Mucosa of descending colon (tissue), 3 donors: ENCODE results near the gene SLC16A11. TPM values are rescaled to one million over a fixed set of nuclear protein-coding genes. Genes with fewer than 3 reads are reported as not detected.
"Not testable (repeated sequence)": the region's sequence is repeated elsewhere in the genome, so short reads cannot be mapped to it uniquely, and the experiment has no call there.

Experiments used
- ATAC-seq: fragments of 200-7000 bp; cut with Tn5 transposase; one replicate; pipeline ENCODE4 v1.9.1; 2020; ENCODE audit warnings: mild to moderate bottlenecking, moderate library complexity
- DNase-seq, 3 donors: peaks; one replicate each; pipeline ENCODE4 v3.0.0-alpha.2; 2020
- H3K36me3 ChIP-seq: fragments of 200-600 bp; one replicate; pipeline ENCODE4 v1.8.0; 2021; ENCODE audit warnings: low read depth, mild to moderate bottlenecking
- H3K4me1 ChIP-seq: fragments of 200-600 bp; one replicate; pipeline ENCODE4 v1.8.0; 2021; ENCODE audit warnings: low read depth, mild to moderate bottlenecking
- H3K4me3 ChIP-seq: fragments of 200-600 bp; one replicate; pipeline ENCODE4 v1.8.0; 2021; ENCODE audit warnings: mild to moderate bottlenecking
- H3K9me3 ChIP-seq: fragments of 200-600 bp; one replicate; pipeline ENCODE4 v1.8.0; 2021; ENCODE audit warnings: mild to moderate bottlenecking
- CTCF ChIP-seq: fragments of 200-600 bp; IDR thresholded peaks from one replicate; pipeline ENCODE4 v1.8.0; 2022; ENCODE audit warnings: antibody characterized with exemption, mild to moderate bottlenecking
- intact Hi-C, 2 donors: fragments of 100-400 bp; cut with DNase I in 1 of 2; cut with micrococcal nuclease in 1 of 2; formaldehyde crosslinking; loops; one replicate each; pipeline versions ENCODE4 v1.11.0 to v1.11.1; 2022; cut with DNase I, micrococcal nuclease
- total RNA-seq, 3 donors: library from RNA; stranded (reverse); fragmentation: NEBNext Ultra II Directional in 2 of 3; extraction: Animal tissue kit (Norgen Biotek cat#: 25700) in 2 of 3; gene quantifications; one replicate each; pipeline versions ENCODE4 v1.2.1 to v1.2.4, GENCODE V29; 2021 to 2023
- donor health status: DM: no; HTN: no; CAD: no; lungs with moderate emphysema.
- donor health status: DM: no; HTN: no; CAD: no.
- donor health status: DM: no; HTN: yes; CAD: no.

SLC16A11 gene
- total RNA-seq, 3 donors from 2014 or later, result 0.55 to 1.7 (median 1.3) TPM

GRCh38 chr17:7047566-7047965, 3.7 kb upstream of the SLC16A11 start:
- DNase-seq, result no peak

GRCh38 chr17:7046725-7047397, 3.0 kb upstream of the SLC16A11 start:
- DNase-seq, result peak; percentile 56 to 77 (median 74)
- peaks cover 37% of the 10 kb centered on the region for H3K4me1 ChIP-seq
- H3K36me3 ChIP-seq, intact Hi-C loops, H3K9me3 ChIP-seq, H3K4me3 ChIP-seq: not testable (repeated sequence)
- peak; percentile 22 for ATAC-seq

More at GRCh38 chr17:7047566-7047965, 3.7 kb upstream of the SLC16A11 start:
- intact Hi-C loops, result no loop called here
- peaks cover 36% of the 10 kb centered on the region for H3K4me1 ChIP-seq
- no peak for ATAC-seq
- no peak overlapping the region for H3K4me3 ChIP-seq
- H3K36me3 ChIP-seq, result no peaks in the 10 kb centered on the region
- TF ChIP-seq CTCF, result no peak
- H3K9me3 ChIP-seq, result no peaks in the 10 kb centered on the region

GRCh38 chr17:7046127-7046724, 2.3 kb upstream of the SLC16A11 start:
- Histone ChIP-seq H3K4me3 (no peak overlapping the region), H3K36me3 (no peaks in the 10 kb centered on the region), H3K9me3 (no peaks in the 10 kb centered on the region), H3K4me1 (peaks cover 37% of the 10 kb centered on the region)
- DNase-seq (peak; percentile 91 to 97 (median 93)), ATAC-seq (peak; percentile 87)
- no peak for TF ChIP-seq CTCF
- intact Hi-C loops, result no loop called here

GRCh38 chr17:7045492-7046126, 1.7 kb upstream of the SLC16A11 start:
- ATAC-seq, result peak; percentile 70
- Histone ChIP-seq H3K36me3 (no peaks in the 10 kb centered on the region), H3K9me3 (no peaks in the 10 kb centered on the region), H3K4me3 (no peak overlapping the region), H3K4me1 (peaks cover 37% of the 10 kb centered on the region)
- DNase-seq, result peak in 1 of 3 donors; percentile 79
- intact Hi-C loops, result no loop called here
- TF ChIP-seq CTCF, result peak; percentile 73

GRCh38 chr17:7043182-7043496, 753 bp downstream of the SLC16A11 start:
- DNase-seq (no peak), ATAC-seq (peak; percentile 19)
- Histone ChIP-seq H3K9me3 (no peaks in the 10 kb centered on the region), H3K4me1 (peaks cover 37% of the 10 kb centered on the region), H3K4me3 (no peak overlapping the region), H3K36me3 (no peaks in the 10 kb centered on the region)
- intact Hi-C loops, result no loop called here
- no peak for TF ChIP-seq CTCF

GRCh38 chr17:7042501-7043181, 1.3 kb downstream of the SLC16A11 start:
- intact Hi-C loops, result no loop called here
- ATAC-seq (no peak), DNase-seq (peak in 2 of 3 donors; percentile 50 to 62)
- H3K4me3 ChIP-seq, result no peak overlapping the region
- no peaks in the 10 kb centered on the region for H3K9me3 ChIP-seq
- no peak for TF ChIP-seq CTCF
- H3K36me3 ChIP-seq, result no peaks in the 10 kb centered on the region
- peaks cover 37% of the 10 kb centered on the region for H3K4me1 ChIP-seq
